HG03571 (cell line): ENCODE measurements around the gene F2.
"Not testable (repeated sequence)": the region's sequence is repeated elsewhere in the genome, so short reads cannot be mapped to it uniquely, and the experiment has no call there.

Experiments
- ATAC-seq: cut with Tn5 transposase; IDR thresholded peaks from one replicate; pipeline ENCODE4 v1.9.1; 2021; ENCODE audit not compliant: unreplicated experiment

Gene F2

GRCh38 chr11:46719048-46719542 is at the start of gene F2:
TSS of gene F2 (plus strand) at chr11:46719213. CDS start at chr11:46719236, 23 bp downstream.
- ATAC-seq: no peak

DNA sequence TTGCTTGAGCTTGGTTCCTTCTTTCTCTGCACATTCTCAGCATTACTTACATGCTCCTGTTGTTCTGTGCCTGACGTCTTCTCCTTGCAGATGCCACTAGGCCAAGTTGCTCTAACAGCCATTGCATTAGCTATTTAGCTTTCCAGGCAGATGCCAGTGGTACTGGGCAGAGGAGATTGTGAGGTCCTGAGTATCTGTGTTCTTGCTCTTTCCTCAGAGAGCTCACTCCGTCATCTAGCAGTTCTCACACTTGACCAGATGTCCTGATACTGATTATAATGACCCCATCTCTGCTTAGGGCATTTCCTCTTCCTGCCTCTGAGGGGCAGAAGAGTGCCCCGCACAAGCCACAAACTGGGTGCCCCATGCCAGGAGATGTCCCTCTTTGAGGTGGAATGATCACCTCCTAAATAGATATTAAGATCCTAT is 49.3 kb upstream of the F2 start:
- ATAC-seq: no peak

- not testable (repeated sequence) for ATAC-seq
These were observed 48.5 kb upstream of the F2 start for GRCh38 chr11:46670521-46670920.

DNA sequence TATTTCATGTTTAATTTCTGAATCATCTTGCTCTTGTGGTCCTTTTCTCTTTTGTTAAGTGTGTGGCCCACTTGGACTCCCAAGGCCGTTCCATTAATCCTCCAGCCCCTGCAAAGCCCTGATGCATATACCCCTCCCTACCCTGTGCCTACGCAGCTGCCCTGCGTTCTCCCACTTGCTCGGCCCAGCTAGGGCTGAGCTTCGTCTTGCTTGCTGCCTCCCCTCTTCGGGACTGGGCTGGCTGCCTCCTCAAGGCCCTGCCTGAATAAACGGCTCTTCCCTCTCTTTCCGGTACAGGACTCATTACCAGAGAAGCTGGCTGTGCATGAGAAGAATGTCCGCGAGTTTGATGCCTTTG is 47.1 kb upstream of the F2 start:
- ATAC-seq: no peak

DNA sequence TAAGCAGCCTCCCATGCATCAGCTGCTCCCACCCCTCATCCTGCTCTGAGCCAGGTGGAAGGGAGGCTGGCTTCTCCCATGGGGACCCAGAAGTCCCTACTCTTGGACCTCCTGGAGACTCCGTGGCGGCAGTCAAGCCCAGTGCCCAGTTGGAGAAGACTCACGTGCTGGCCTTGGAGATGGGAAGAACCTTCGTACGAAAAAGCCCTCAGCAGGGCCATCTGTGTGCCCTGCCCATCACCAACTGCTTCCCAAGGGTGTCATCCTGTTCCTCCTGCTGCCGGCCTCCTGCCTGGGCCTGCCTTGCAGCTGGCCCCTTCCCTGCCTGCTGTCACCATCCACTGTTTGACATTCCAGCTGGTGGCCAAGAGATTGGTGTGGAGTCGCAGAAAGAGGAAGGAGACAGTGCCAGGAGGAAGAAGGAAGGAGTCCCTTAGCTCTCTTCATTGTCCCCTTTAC is 46.6 kb upstream of the F2 start:
- no peak for ATAC-seq

GRCh38 chr11:46673713-46674462 is 45.1 kb upstream of the F2 start:
- ATAC-seq: no peak

- ATAC-seq: no peak
These were observed 44.3 kb upstream of the F2 start for GRCh38 chr11:46674463-46675287.

DNA sequence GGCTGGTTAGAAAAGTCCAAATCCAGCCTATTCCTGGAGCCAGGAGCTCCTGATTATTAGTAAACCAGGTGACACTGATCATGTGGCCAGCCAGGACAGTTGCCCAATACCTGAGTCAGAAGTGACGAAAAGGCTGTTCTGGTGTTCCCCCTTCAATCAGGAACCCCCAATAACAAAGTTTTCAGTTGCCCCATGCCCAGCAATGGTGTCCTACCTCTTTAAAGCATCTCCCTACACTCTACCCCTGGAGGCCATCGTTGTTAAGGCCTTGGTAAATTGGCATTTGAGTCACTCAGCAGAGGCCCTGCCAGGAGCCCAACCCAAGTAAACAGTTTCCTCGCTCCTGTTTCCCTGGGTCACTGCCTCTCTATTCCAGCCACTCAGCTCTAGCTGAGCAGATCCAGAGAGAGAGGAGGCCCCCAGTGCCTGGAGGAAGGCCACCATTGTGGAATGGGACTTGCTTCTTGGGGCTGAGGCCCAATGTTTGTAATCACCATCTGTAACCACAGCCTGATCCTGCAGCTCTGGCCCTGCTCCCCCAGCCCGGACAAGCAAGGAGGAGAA is 43.6 kb upstream of the F2 start:
- no peak for ATAC-seq

GRCh38 chr11:46675949-46676348 is 43.1 kb upstream of the F2 start:
- ATAC-seq: no peak

DNA sequence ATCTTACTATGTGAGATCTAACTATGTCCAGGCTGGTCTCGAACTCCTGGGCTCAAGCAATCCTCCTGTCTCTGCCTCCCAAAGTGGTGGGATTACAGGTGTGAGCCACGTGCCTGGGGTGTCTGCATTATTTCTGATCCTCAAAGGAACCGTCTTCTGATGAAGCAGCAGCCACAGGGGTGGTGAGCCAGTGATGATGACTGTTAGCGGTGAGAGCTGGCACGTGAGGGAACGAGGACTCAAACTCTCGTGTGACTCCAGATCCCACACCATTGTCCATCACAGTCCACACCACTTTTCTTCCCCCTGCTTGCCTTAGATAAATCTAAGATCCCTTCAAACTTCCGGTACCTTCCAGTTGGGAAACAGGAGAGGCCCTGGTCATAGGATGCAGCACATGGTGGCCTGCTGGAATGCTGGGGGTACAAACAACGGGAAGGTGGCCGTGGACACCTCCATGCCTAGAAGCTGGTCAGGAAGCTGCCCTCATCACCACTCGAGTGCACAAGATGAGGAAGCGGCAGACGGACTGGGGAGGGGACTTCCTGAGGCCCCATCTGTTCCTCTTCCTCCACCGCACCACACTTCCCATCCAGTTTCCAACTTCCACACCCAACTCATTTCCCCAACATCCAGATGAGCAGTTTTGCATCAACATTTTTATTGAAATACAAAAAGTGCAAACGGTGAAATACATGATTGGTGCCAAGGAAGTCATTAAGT is 42.4 kb upstream of the F2 start:
- no peak for ATAC-seq

- ATAC-seq: no peak
These were observed 41.8 kb upstream of the F2 start for GRCh38 chr11:46677169-46677568.

DNA sequence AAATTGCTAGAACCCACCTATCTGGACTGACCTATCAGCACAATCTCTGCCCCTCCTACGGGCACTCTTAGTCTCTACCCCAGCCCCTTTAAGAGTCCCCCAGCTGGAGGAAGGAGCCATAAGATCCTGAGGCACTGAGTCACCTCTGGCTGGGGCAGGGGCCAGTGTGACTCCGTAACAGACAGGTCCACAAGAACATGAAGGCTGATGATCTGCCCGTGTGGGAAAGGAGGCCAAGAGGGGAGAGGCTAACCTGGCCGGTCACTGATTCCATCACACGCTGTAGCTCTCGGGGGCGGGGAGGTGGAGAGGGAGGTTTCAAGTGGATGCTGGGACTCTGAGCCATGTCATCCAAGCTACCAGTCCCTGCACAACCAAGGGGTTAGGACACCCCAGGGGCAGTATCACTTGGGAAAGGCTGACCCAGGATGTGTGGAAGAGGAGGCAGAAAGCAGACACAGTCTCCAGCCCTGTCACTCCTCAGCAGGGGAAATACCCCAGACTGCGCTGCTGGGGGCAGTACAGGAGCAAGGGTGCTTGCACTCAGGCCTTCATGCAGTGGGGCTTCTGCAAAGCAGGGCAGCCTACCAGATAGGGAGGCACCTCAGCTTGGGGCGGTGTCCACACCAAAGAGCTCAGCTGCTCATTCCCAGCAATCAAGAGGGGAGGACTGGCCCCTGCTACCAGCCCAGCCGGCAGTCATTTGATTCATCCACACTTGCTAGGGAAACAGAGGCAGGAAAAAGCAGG is 40.8 kb upstream of the F2 start:
- no peak for ATAC-seq

GRCh38 chr11:46678741-46679130 is 40.3 kb upstream of the F2 start:
- ATAC-seq: no peak

GRCh38 chr11:46679241-46680163 is 39.5 kb upstream of the F2 start:
- no peak for ATAC-seq

DNA sequence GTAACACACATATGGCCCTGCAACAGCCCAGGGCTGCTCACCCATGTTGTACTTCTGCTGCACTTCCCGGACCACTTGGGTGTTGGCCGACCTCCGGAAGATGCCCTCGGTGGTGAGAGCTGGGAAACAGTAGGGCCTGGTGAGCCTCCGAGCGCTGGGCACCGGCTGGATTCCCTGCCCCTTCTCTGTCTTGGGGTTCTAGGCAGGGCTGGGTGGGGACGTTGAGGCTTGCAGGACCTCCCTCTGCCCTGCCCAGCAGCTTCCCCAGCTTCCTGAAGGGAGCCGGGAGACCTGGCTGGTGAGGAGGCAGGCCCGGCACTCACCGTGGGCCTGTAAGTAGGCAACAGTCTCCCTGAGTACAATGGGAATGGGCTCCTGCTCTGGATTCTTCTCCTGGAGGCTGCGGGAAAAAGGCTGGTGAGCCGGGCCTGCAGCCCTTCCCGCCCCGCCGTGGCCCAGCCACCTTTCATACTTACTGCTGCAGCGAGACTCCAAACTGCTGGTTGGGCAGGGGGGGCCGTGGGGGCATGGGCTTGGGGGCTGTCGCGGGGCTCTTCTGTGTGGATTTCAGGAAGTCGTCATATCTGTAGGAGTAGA is 38.8 kb upstream of the F2 start:
- ATAC-seq: no peak

GRCh38 chr11:46680815-46681214 is 38.2 kb upstream of the F2 start:
- ATAC-seq: no peak

DNA sequence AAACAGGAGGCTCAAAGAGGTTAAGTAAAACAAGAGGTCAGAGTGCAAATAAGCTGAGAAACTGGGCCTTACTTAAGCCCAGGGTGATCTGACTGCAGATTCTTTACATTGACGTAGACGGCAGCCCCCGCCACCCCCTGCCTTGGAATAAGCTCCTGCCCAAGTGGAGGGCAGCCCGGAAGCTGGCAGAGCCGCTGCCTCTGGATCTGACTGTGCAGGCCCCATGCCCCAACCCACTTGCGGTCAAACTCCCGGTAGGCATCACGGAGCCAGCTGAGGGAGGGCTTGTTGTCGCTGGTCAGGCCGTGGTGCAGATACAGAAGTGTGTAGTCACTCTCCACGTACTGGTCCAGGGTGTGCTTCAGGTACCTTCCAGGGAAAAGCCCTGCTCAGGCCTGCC is 37.2 kb upstream of the F2 start:
- ATAC-seq: no peak

DNA sequence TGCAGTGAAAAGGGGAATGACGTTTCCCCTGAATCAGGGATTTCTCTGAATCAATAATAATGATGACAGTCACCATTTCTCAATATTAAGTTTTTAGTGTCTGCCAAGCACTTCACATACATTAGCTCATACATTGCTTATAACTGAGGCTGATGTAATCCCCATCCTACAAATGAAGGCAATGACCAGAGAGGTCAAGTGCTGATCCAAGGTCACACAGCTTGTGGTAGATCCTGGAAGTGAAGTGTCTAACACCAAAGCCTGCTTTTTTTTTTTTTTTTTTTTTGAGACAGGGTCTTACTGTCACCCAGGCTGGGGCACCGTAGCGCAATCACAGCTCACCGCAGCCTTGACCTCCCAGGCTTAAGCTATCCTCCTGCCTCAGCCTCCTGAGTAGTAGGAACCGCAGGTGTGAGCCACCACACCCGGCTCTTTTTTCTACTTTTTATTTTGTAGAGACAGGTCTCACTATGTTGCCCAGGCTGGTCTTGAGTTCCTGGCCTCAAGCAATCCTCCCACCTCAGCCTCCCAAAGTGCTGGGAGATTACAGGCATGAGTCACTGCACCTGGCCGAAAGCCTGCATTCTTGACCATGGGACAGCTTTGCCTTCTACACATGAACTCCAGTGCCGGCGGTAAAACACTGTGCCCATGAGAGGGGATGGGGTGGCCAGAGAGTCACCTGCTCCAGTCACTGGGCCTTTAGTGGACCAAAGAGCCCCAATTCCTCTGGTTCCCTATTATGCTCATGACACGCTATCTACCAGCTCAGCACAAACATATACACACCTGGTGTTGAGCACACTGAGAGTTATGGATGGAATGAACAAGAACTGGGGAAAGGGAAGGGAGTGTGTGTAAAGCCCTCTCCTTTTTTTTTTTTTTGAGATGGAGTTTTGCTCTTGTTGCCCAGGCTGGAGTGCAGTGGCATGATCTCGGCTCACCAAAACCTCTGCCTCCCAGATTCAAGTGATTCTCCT is 36.0 kb upstream of the F2 start:
- no peak for ATAC-seq
